HG03159 (cell line): ENCODE results near the gene RBM39.
"Not testable (repeated sequence)": the region's sequence is repeated elsewhere in the genome, so short reads cannot be mapped to it uniquely, and the experiment has no call there.

Experiments used
- ATAC-seq: cut with Tn5 transposase; IDR thresholded peaks from one replicate; pipeline ENCODE4 v1.9.1; 2021; ENCODE audit warnings: mild to moderate bottlenecking, moderate library complexity; ENCODE audit not compliant: unreplicated experiment

The RBM39 gene

GRCh38 chr20:35741892-35742740 is at the start of gene RBM39:
Gene RBM39 (minus strand): TSS chr20:35742260. CDS start chr20:35740874, 1,386 bp downstream.
- peak; percentile 78 for ATAC-seq

- ATAC-seq = no peak
These were observed 49.8 kb upstream of the RBM39 start for GRCh38 chr20:35791821-35792220.

GRCh38 chr20:35791097-35791496 is 49.0 kb upstream of the RBM39 start:
- no peak for ATAC-seq

- ATAC-seq = no peak
These were observed 46.7 kb upstream of the RBM39 start for GRCh38 chr20:35788796-35789195.

GRCh38 chr20:35785541-35785940 is 43.5 kb upstream of the RBM39 start:
- not testable (repeated sequence) for ATAC-seq

- not testable (repeated sequence) for ATAC-seq
These were observed 41.8 kb upstream of the RBM39 start for GRCh38 chr20:35783811-35784210.

GRCh38 chr20:35776513-35777101 is 34.5 kb upstream of the RBM39 start:
- no peak for ATAC-seq

GRCh38 chr20:35774391-35774790 is 32.3 kb upstream of the RBM39 start:
- no peak for ATAC-seq

GRCh38 chr20:35773154-35773751 is 31.2 kb upstream of the RBM39 start:
- ATAC-seq = no peak

GRCh38 chr20:35772563-35773058 is 30.6 kb upstream of the RBM39 start:
- ATAC-seq = no peak

- peak; percentile 72 for ATAC-seq
These were observed 29.9 kb upstream of the RBM39 start, which contains the start of gene PHF20 for GRCh38 chr20:35771689-35772562. Gene PHF20 (plus strand): TSS chr20:35772015. CDS start chr20:35801523, 29,508 bp downstream.

- ATAC-seq = no peak
These were observed 29.3 kb upstream of the RBM39 start for GRCh38 chr20:35771367-35771688.

GRCh38 chr20:35768731-35769664 is 26.9 kb upstream of the RBM39 start:
- no peak for ATAC-seq

- peak; percentile 54 for ATAC-seq
These were observed 25.8 kb upstream of the RBM39 start for GRCh38 chr20:35767683-35768481.

- no peak for ATAC-seq
These were observed 24.8 kb upstream of the RBM39 start for GRCh38 chr20:35766843-35767242.

GRCh38 chr20:35764936-35765335 is 22.9 kb upstream of the RBM39 start:
- not testable (repeated sequence) for ATAC-seq

- ATAC-seq = no peak
These were observed 20.4 kb upstream of the RBM39 start for GRCh38 chr20:35762461-35762860.

GRCh38 chr20:35761548-35761947 is 19.5 kb upstream of the RBM39 start:
- not testable (repeated sequence) for ATAC-seq
